ENCODE data around the gene LMOD1. TPM values are rescaled to one million over a fixed set of nuclear protein-coding genes. Genes with fewer than 3 reads are reported as not detected.

LMOD1 gene
- total RNA-seq, 1 experiment from 2014 or later, result not detected

- CTCF ChIA-PET, result interaction anchor here (0.7 to 0.8 kb wide), 2 partner anchors 19 to 47 kb away, joined by 3 to 4 read pairs; no protein-coding TSS in a partner anchor
- Mint-ChIP-seq H3K27me3 (ENCODE audit: unreplicated experiment) (peaks cover 33% of the 10 kb centered on the region), H3K9me3 (ENCODE audit: low read depth, unreplicated experiment) (no peaks in the 10 kb centered on the region), H3K4me1 (ENCODE audit: low read depth, unreplicated experiment) (peaks cover 26% of the 10 kb centered on the region), H3K36me3 (ENCODE audit: insufficient read depth, unreplicated experiment) (no peaks in the 10 kb centered on the region), H3K27ac (ENCODE audit: unreplicated experiment) (no peak overlapping the region), H3K4me3 (ENCODE audit: low read depth, unreplicated experiment) (no peak overlapping the region)
- DNase-seq, result no peak
- intact Hi-C loops (cut with micrococcal nuclease; ENCODE audit: unreplicated experiment), result no loop called here
- TF ChIP-seq CTCF (IDR thresholded peaks at IDR 0.05; ENCODE audit: unreplicated experiment), result no peak
- no TSS peak for BruUV-seq (replicated peaks)
Observed at GRCh38 chr1:201914456-201915235, 31.7 kb downstream of the LMOD1 start.

GRCh38 chr1:201912832-201913231, 33.5 kb downstream of the LMOD1 start:
- Mint-ChIP-seq H3K27me3 (ENCODE audit: unreplicated experiment) (peaks cover 49% of the 10 kb centered on the region), H3K27ac (ENCODE audit: unreplicated experiment) (no peak overlapping the region), H3K9me3 (ENCODE audit: low read depth, unreplicated experiment) (no peaks in the 10 kb centered on the region), H3K4me1 (ENCODE audit: low read depth, unreplicated experiment) (peaks cover 15% of the 10 kb centered on the region), H3K4me3 (ENCODE audit: low read depth, unreplicated experiment) (no peak overlapping the region), H3K36me3 (ENCODE audit: insufficient read depth, unreplicated experiment) (no peaks in the 10 kb centered on the region)
- no peak for TF ChIP-seq CTCF (IDR thresholded peaks at IDR 0.05; ENCODE audit: unreplicated experiment)
- CTCF ChIA-PET, result interaction anchor here (0.6 kb wide), 1 partner anchor 43 kb away, joined by 3 read pairs; no protein-coding TSS in a partner anchor
- no peak for DNase-seq
- no TSS peak for BruUV-seq (replicated peaks)
- intact Hi-C loops (cut with micrococcal nuclease; ENCODE audit: unreplicated experiment), result no loop called here

GRCh38 chr1:201911826-201912571, 34.3 kb downstream of the LMOD1 start:
- Mint-ChIP-seq H3K27ac (ENCODE audit: unreplicated experiment) (no peak overlapping the region), H3K36me3 (ENCODE audit: insufficient read depth, unreplicated experiment) (no peaks in the 10 kb centered on the region), H3K4me1 (ENCODE audit: low read depth, unreplicated experiment) (peaks cover 6% of the 10 kb centered on the region), H3K9me3 (ENCODE audit: low read depth, unreplicated experiment) (no peaks in the 10 kb centered on the region), H3K4me3 (ENCODE audit: low read depth, unreplicated experiment) (no peak overlapping the region), H3K27me3 (ENCODE audit: unreplicated experiment) (peaks cover 49% of the 10 kb centered on the region)
- DNase-seq, result no peak
- no TSS peak for BruUV-seq (replicated peaks)
- no peak for TF ChIP-seq CTCF (IDR thresholded peaks at IDR 0.05; ENCODE audit: unreplicated experiment)
- CTCF ChIA-PET, result interaction anchor here (0.6 kb wide), 1 partner anchor 44 kb away, joined by 3 read pairs; no protein-coding TSS in a partner anchor
- intact Hi-C loops (cut with micrococcal nuclease; ENCODE audit: unreplicated experiment), result no loop called here

- CTCF ChIA-PET, result no interaction called here
- no TSS peak for BruUV-seq (replicated peaks)
Observed at GRCh38 chr1:201907621-201908020, 38.7 kb downstream of the LMOD1 start.

More at GRCh38 chr1:201907621-201908020, 38.7 kb downstream of the LMOD1 start:
- no peak for TF ChIP-seq CTCF (IDR thresholded peaks at IDR 0.05; ENCODE audit: unreplicated experiment)
- DNase-seq, result no peak
- Mint-ChIP-seq H3K4me3 (ENCODE audit: low read depth, unreplicated experiment) (no peak overlapping the region), H3K27me3 (ENCODE audit: unreplicated experiment) (peaks cover 27% of the 10 kb centered on the region), H3K27ac (ENCODE audit: unreplicated experiment) (no peak overlapping the region), H3K4me1 (ENCODE audit: low read depth, unreplicated experiment) (no peaks in the 10 kb centered on the region), H3K9me3 (ENCODE audit: low read depth, unreplicated experiment) (no peaks in the 10 kb centered on the region), H3K36me3 (ENCODE audit: insufficient read depth, unreplicated experiment) (no peaks in the 10 kb centered on the region)
- intact Hi-C loops (cut with micrococcal nuclease; ENCODE audit: unreplicated experiment), result no loop called here

Measured in Calu3 (cell line).